Amygdala (tissue), 56 donors: ENCODE data around the gene TAF1C.
A peak's percentile ranks its signal among the peaks of the same experiment; 100 is the strongest.

ENCODE experiments used
- DNase-seq, 56 donors: peaks; one replicate each; lab custom pipeline; 2025; lab: John Stamatoyannopoulos, UW

The TAF1C gene

GRCh38 chr16:84184775-84185174, 2.1 kb downstream of the TAF1C start:
- no peak for DNase-seq

DNA sequence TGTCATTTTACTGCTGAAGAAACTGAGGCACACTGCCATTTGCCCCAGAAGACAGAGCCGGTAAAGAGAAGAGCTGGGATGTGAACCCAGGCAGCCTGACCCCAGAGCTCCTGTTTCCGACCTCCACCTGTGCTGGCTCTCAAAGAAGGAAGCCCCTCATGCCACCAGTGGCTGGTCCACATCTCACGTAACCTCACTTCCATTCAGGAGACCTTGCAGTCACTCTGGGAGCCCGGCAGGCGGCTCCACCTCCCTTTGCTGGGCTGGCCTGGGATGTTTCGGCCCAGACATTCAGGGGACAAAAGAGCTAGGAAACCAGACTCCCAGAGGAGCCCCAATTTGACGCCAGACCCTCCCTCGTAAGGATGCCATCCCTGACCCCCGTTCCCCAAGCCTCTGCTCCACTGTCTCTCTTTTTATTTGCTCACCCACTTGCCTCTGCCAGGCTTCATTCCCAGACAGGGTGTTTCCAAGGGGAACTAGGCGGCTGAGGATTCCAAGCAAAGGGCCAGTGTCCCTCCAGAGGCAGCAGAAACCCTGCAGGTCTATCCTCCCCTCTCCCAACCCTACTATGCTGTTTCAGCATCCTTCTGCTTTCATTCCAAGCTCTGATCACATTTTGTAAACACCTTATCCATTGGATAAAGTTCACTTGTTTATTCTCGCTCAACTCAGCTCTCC, 2.8 kb downstream of the TAF1C start:
- DNase-seq = peak in 1 of 56 donors; percentile 17

- DNase-seq = no peak
Measured at GRCh38 chr16:84183572-84183875, 3.3 kb downstream of the TAF1C start.

DNA sequence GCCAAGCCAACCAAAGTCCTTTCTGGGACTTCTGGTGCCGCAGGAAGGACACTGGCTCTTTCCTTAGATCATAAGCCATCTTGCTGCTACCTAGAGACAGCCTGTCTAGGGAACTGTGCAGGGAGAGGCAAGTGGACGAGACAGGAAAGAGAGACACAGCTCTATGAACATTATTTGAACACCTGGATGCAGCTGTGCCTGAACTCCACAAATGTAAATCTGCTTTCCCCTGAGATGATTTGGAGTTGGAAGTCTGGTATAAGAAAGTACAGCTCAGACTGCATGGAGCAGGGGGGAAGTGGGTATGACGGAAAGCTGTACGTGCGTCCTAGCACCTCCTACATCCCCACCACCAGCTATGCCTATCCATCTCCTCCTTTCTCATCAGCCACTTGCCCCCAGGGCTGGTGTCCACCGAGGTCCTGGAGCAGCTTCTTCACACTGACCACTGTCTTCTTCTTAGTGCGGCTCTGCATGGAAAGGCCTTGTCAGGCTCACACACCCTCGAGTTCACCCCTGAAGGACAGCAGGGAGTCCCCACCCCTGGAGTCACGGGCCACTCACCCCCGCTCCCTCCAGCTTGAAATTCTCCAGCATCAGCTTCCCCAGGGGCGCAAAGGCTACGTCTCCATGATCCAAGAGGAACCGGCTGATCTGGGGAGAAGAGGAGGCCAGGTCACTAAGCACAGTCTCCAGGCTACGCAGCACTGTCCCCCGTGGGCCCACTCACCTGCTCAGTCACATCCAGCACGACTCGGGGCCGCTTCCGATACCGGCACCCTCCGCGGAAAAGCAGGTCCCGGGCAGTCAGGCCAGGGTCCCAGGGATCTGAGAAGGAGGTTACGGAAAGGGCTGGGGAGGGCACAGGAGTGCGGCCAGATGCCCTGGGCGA, 3.9 kb downstream of the TAF1C start:
- DNase-seq = no peak

GRCh38 chr16:84182104-84182503, 4.8 kb downstream of the TAF1C start:
- no peak for DNase-seq

DNA sequence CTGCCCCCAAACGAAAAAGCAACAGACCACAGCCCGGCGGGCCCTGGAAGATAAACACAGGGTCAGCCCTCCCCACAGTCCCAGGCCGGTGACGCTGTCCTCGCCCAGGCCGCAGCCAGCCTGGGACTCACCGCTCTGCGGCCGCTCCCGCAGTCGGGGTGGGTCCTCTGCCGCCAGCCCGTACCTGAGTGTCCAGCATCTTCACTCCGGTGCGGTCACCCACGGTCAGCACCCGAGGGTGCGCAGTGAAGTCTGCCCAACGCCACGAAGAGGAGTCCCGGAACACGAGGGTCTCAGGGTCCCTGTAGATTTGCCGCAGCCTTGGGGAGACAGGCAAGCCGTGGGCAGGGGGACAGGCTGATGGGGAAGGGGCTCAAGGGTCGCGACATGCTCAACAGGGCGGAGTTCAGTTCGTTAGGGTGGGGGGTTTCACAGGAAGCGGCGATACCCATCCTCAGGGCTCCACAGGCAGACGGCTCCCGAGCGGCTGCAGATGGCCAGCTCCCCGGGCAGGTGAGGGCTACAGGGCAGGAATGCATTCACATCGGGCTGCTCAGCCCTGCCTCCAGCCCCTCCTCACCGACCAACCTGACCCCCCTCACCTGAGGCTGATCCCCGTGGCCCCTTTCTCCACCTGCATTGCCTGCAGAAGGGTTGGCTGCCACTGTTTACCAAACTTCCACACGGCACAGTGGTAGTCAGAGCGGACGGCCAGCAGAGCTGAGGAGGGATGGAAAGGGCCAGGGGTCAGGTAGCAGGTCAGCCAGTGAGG, 5.5 kb downstream of the TAF1C start:
- DNase-seq = no peak

- no peak for DNase-seq
Measured at GRCh38 chr16:84180519-84181140, 6.2 kb downstream of the TAF1C start.

GRCh38 chr16:84179612-84180320, 7.1 kb downstream of the TAF1C start:
- no peak for DNase-seq

DNA sequence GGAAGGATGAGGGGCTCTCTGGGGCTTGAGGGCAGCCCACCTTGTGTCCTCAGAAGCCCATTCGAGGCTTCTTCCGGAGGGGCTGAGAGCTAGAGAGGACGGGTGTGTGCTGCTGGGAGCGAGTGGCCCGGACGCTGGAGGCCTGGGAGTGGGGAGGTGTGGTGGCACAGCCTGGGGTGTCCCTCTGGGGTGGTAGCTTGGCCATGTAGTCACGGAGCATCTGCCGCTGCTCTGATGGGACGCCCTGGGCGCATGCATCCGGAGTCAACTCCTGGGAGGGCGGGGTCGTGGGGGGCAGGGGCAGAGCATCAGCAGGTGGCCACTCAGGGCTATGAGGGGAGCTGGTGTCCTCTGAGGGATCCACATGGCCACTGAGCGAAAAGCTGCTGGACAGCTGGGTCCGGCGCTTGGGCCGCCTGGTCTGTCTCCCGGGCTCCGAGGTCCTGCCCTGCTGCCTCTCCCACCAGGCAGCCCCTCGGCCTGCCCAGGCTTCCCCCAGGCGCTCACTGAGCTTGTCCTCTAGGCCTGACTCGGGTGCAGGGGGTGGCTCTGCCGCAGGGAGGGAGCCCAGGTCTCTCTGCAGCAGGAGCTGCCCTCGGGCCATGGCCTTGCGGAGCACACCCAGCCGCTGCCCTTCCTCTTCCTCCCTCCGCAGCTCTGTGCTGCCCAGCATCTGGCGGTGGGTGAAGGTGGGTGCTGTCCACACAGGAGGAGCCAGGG, 7.8 kb downstream of the TAF1C start:
- DNase-seq = no peak

DNA sequence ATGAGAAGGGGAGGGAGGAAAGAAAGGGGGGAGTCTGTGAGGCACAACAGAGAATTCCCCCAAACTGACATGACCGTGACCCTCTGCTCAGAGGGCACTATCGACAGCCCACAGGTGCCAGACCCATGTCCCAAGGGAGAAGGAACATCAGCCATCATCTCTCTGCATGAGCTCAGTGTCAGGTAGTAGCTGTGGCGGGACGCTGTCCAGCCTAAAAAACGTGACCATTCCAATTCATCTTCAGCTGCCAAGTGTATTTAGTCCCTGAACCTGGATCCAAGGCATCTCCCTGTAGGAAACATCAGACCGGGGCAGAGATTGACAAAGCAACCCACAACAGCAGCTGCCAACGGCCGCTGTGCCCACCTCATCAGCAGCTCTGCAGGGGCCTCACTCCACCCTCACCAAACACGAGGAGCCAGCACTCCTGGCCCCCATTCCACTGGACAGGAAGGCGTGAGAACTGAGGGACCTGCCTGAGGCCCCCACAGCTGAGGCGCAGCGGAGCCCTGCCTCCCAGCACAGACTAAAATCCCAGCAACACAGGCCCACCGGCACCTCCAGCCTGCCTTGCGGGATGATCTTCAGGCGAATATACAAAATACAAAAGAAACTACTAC, 8.6 kb downstream of the TAF1C start:
- DNase-seq = no peak

DNA sequence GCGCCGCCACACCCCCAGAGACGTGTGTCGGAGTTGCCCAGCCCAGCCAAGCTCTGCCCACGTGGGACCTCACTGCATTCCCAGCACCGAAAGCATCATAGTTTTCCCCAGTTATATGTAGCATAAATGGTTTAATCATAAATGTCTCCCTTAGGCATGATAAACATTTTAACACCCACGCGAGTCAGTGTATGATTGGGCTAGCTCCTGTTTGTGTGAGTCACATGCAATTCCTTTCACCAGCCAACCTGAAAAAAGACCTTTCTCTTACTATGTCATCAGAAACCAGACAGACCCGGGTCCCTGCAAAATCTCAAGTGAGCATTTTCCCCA, 9.2 kb downstream of the TAF1C start:
- DNase-seq = peak in 7 of 56 donors; percentile 17 to 55 (median 26)

DNA sequence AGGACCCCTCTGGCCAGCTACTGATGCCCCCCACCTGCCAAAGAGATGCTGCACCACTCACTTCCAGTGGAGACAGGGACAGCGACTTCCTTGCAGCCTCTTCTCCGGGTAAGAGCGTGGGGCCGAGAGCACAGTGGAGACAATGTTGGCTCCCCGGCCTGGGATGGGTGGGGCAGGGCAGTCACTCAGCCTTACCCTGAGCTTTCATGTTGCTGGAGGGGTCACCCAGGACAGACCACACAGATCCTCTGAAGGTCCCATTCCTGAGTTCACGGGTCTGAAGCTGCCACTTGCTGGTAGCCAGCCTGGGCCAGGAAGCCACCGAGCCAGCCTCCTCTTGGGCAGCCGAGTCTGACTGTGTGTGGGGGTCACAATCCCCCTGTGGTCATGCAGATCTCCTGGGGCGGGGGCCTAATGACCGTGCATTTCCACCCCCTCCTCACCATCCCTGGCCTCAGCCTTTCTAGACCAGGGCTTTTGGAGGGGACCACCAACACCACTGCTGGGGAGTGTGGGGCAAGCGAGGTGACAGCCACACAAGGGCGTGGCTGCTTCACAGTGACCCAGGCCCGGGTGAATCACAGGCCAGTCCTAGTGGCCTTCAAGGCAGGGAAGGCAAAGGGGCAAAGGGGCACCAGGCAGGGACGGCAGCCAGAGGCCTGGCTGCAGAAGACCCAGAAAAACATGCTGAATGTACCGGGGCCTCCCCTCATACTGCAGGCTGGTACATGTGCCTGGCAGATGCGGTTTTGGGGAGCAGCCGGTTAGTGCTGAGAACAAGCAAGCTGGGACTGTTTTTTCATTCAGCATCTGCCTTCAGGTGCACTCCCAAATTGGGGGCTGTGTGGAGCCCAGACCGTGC, 10.4 kb downstream of the TAF1C start:
- peak in 1 of 56 donors; percentile 41 for DNase-seq

DNA sequence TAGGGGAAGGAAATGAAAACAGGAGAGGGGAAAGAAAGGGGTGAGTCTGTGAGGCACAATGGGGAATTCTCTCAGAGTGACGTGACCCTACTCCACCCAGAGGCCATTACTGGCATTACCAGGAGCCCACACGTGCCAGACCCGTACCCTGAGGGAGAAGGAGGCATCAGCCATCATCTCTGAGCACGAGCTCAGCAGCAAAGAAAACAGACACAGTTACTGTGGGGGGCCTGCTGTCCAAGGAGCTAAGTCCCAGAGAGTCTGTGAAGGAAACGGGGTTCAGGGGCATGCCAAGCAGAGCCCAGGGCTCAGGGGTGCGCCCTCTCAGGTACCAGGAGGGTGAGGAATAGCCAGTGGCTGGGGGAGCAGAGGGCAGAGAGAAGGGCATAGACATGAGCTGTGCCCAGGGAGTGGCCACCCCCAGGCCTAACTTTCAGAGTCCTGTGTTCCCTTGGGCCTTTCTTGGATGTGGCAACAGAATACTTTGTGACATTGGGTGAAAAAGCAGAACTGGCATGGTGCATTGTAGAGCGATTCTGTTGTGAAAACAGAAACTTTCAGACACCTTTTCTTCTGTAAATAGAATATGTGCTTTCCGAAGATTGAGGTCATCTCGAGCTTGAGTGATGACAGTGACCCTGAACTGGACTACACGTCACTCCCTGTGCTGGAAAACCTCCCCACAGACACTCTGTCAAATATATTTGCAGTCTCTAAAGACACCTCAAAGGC, 11.3 kb downstream of the TAF1C start:
- peak in 17 of 56 donors; percentile 3 to 72 (median 27) for DNase-seq

DNA sequence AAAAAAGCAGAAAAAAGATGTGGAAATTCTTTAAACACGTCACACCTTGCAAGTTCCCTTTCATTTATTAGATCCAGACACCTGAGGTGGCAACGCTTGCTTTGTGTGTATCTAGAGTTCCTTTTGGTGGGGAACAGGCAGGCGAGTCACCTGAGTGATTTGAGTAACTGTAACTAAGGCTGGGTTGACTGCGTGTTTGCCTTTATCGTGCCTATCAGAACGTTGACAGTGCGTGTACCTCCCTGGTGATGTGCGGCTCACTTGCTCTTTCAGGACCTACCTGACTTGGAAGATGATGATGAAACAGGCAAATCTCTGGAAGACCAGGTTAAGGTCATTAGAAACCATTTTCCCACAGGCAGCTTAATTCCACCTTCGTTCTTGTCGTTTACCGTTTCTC, 12.5 kb downstream of the TAF1C start:
- DNase-seq = no peak

- DNase-seq = no peak
Measured at GRCh38 chr16:84169765-84170310, 17.0 kb downstream of the TAF1C start.

DNA sequence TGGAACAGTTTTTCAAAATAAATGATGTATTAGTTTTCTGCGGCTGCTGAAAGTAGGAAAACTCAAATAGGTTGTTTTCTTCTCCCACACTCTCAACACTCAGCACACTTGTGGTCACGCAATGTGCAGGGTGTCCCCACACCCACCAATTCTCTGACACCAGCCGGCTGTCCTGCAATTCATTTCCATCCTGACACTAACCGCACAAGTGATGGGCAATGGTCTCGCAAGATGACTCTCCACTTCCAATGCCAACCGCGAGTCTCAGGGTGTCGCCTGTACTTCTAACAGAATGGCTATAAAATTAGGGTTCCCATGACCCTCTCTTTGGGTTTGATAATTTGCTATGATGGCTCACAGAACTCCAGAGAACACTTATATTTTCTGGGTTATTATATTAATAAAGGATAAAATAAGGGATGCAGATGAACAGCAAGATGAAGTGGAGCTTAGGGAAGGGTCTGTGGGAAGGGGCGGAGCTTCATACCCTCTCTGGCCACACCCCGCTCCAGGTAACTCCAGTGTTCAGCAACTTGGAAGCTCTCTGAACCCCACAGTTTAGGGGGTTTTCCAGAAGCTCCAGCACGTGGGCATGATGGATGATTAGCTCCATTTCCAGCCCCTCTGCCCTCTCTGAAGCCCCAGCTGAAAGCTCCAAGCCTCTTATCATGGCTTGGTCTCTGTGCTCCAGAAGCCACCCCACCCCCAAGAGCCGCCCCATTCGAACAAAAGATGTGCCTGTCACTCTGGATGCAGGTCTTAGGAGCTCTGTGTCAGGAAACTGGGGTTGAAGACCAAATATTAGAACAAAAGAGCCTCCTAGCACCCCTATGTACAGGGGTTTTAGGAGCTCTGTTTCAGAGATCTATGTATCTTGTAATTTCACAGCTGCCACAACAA, 19.8 kb downstream of the TAF1C start:
- DNase-seq = no peak
